KMS-11 (cell line): ENCODE data around the gene ZBTB38.

ENCODE experiments used
- H2AFZ ChIP-seq: fragments of 200-600 bp; sonication (generic); 2 replicates; pipeline ENCODE4 v1.6.1; 2016; ENCODE audit warnings: antibody characterized with exemption, mixed run types, low read depth
- H3K27ac ChIP-seq: fragments of 200-600 bp; sonication (generic); 2 replicates; pipeline ENCODE4 v1.6.1; 2016; ENCODE audit warnings: mild to moderate bottlenecking, mixed run types
- H3K27me3 ChIP-seq: fragments of 200-600 bp; sonication (generic); 2 replicates; pipeline ENCODE4 v1.6.1; 2017; ENCODE audit warnings: mild to moderate bottlenecking, low read depth, mixed run types, moderate library complexity; ENCODE audit not compliant: insufficient read depth
- H3K36me3 ChIP-seq: fragments of 200-600 bp; sonication (generic); 2 replicates; pipeline ENCODE4 v1.6.1; 2017; ENCODE audit warnings: mild to moderate bottlenecking, mixed run types; ENCODE audit not compliant: insufficient read depth
- H3K4me1 ChIP-seq: fragments of 200-600 bp; sonication (generic); 2 replicates; pipeline ENCODE4 v1.6.1; 2016; ENCODE audit warnings: mild to moderate bottlenecking, low read depth, mixed run types; ENCODE audit not compliant: poor library complexity, severe bottlenecking
- H3K4me2 ChIP-seq: fragments of 200-600 bp; sonication (generic); 2 replicates; pipeline ENCODE4 v1.7.0; 2016; ENCODE audit warnings: mild to moderate bottlenecking, mixed run types
- H3K4me3 ChIP-seq: fragments of 200-600 bp; sonication (generic); IDR thresholded peaks from 2 replicates; pipeline ENCODE4 v1.6.1; 2017; ENCODE audit warnings: low read depth, low read length, mixed read lengths; ENCODE audit not compliant: insufficient read depth
- H3K79me2 ChIP-seq: fragments of 200-600 bp; sonication (generic); 2 replicates; pipeline ENCODE4 v1.6.1; 2016; ENCODE audit warnings: low read depth, mixed run types; ENCODE audit not compliant: insufficient read depth
- H3K9ac ChIP-seq: fragments of 200-600 bp; sonication (generic); 2 replicates; pipeline ENCODE4 v1.6.1; 2016; ENCODE audit warnings: mild to moderate bottlenecking, mixed run types
- H4K20me1 ChIP-seq: fragments of 200-600 bp; sonication (generic); 2 replicates; pipeline ENCODE4 v1.6.1; 2016; ENCODE audit warnings: mild to moderate bottlenecking, mixed run types; ENCODE audit not compliant: insufficient read depth
- TF ChIP-seq, protein P1 (sequence below): fragments of 200-600 bp; sonication (generic); conservative IDR thresholded peaks from 2 replicates; pipeline ENCODE4 v1.6.1; 2017; ENCODE audit warnings: low read depth, mild to moderate bottlenecking, antibody characterized with exemption, low read length, moderate library complexity, mixed read lengths

The ZBTB38 gene

DNA sequence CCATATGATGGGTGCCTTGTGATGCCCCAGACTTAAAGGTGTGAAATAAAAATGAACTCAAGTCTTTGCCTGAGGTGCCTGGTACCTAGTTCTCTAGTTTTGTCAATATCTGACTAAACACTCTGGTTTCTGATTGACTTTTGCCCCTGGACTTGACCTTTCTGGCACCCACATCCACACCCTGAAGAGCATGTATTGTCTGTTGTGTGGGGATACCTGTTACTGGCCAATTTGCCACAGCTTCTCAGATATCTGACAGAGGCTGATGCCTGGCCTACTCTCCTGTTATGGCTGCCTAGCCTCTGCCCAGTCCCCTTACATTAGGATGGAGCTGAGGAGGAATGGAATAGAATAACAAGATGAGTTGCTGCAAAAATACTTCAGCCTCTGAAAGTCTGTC, 3.6 kb downstream of the ZBTB38 start:
- H3K4me2 ChIP-seq = peak overlapping the region; percentile 99
- no peaks in the 10 kb centered on the region for H3K36me3 ChIP-seq
- H3K79me2 ChIP-seq = peaks cover 21% of the 10 kb centered on the region
- no peaks in the 10 kb centered on the region for H3K27me3 ChIP-seq
- no peak overlapping the region; the same call in 1 of the 2 replicates for H3K9ac ChIP-seq
- H3K27ac ChIP-seq = peak overlapping the region; percentile 99
- no peak overlapping the region for H3K4me3 ChIP-seq
- TF ChIP-seq, protein P1, sequence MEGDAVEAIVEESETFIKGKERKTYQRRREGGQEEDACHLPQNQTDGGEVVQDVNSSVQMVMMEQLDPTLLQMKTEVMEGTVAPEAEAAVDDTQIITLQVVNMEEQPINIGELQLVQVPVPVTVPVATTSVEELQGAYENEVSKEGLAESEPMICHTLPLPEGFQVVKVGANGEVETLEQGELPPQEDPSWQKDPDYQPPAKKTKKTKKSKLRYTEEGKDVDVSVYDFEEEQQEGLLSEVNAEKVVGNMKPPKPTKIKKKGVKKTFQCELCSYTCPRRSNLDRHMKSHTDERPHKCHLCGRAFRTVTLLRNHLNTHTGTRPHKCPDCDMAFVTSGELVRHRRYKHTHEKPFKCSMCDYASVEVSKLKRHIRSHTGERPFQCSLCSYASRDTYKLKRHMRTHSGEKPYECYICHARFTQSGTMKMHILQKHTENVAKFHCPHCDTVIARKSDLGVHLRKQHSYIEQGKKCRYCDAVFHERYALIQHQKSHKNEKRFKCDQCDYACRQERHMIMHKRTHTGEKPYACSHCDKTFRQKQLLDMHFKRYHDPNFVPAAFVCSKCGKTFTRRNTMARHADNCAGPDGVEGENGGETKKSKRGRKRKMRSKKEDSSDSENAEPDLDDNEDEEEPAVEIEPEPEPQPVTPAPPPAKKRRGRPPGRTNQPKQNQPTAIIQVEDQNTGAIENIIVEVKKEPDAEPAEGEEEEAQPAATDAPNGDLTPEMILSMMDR = no peak
- H3K4me1 ChIP-seq = peaks cover 99% of the 10 kb centered on the region
- H4K20me1 ChIP-seq = no peaks in the 10 kb centered on the region
- no peak overlapping the region for H2AFZ ChIP-seq

DNA sequence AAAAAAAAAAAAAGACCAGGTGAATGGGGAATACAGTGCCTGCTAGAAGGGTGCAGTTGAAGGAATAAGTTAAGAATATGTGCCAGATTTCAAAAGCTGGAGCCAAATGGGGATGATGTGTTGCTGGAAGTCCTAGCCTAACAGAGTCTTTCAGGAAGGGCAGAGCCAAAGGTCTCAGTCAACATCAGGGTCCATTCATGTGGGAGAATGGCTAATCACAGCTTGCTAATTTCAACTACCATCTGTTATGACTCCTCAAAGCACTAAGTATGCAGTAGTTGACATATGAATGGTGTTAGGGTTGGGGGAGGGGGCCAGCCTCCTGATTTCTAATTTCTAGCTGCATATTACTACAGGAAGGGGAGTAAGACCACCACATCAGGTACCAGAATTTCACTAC, 4.4 kb downstream of the ZBTB38 start:
- peaks cover 99% of the 10 kb centered on the region for H3K4me1 ChIP-seq
- H3K27me3 ChIP-seq = no peaks in the 10 kb centered on the region
- H4K20me1 ChIP-seq = no peaks in the 10 kb centered on the region
- TF ChIP-seq, protein P1 = no peak
- no peak overlapping the region for H3K4me3 ChIP-seq
- peak overlapping the region; percentile 38; the same call in 1 of the 2 replicates for H3K9ac ChIP-seq
- H3K4me2 ChIP-seq = peak overlapping the region; percentile 99
- peak overlapping the region; percentile 99 for H3K27ac ChIP-seq
- peaks cover 28% of the 10 kb centered on the region for H3K79me2 ChIP-seq
- H2AFZ ChIP-seq = no peak overlapping the region
- no peaks in the 10 kb centered on the region for H3K36me3 ChIP-seq

GRCh38 chr3:141373232-141373631, 4.9 kb downstream of the ZBTB38 start:
- Histone ChIP-seq H3K79me2 (peaks cover 28% of the 10 kb centered on the region), H4K20me1 (no peaks in the 10 kb centered on the region), H3K4me3 (no peak overlapping the region), H3K27ac (peak overlapping the region; percentile 99), H3K27me3 (no peaks in the 10 kb centered on the region), H2AFZ (no peak overlapping the region), H3K36me3 (no peaks in the 10 kb centered on the region), H3K4me2 (peak overlapping the region; percentile 99), H3K4me1 (peaks cover 100% of the 10 kb centered on the region), H3K9ac (peak overlapping the region; percentile 38)
- TF ChIP-seq, protein P1 = no peak

DNA sequence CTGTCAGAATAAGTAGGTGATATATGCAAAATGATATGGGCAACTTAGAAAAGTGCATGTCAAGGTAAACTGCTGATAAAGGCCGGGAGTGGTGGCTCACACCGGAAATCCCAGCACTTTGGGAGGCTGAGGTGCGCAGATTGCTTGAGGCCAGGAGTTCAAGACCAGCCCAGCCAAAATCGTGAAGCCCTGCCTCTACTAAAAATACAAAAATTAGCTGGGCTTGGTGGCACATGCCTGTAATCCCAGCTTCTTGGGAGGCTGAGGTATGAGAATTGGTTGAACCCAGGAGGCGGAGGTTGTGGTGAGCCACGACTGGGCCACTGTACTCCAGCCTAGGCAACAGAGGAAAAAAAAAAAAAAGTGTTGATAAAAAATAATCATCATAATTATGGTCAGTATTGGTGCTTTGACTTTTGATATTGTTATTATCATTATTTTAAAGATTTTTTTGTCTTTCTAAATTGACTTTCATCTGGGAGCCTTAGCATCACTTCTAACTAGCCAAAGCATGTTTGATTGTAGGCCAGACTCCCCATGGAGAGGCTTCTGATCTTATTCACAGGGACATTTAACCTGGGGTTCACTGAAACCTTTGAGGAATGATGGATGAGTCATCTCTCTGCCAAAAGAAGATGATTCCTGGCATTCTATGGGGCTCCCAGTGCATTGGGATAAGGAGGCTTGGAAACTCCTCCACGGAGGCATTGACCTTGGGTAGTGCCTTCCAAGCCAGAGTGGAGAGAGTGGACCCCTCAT, 5.6 kb downstream of the ZBTB38 start:
- peak overlapping the region; percentile 99 for H3K4me2 ChIP-seq
- no peaks in the 10 kb centered on the region for H3K27me3 ChIP-seq
- TF ChIP-seq, protein P1 = no peak
- H3K79me2 ChIP-seq = peaks cover 28% of the 10 kb centered on the region
- H3K9ac ChIP-seq = peak overlapping the region; percentile 38
- H3K36me3 ChIP-seq = no peaks in the 10 kb centered on the region
- H2AFZ ChIP-seq = no peak overlapping the region
- H3K27ac ChIP-seq = peak overlapping the region; percentile 99
- peaks cover 100% of the 10 kb centered on the region for H3K4me1 ChIP-seq
- no peaks in the 10 kb centered on the region for H4K20me1 ChIP-seq
- H3K4me3 ChIP-seq = no peak overlapping the region
